ENCODE measurements around the gene CD14. TPM values are rescaled to one million over a fixed set of nuclear protein-coding genes. Genes with fewer than 3 reads are reported as not detected.

The CD14 gene
- total RNA-seq, 4 donors from 2014 or later = 7.6 to 58.1 (median 30.9) TPM

DNA sequence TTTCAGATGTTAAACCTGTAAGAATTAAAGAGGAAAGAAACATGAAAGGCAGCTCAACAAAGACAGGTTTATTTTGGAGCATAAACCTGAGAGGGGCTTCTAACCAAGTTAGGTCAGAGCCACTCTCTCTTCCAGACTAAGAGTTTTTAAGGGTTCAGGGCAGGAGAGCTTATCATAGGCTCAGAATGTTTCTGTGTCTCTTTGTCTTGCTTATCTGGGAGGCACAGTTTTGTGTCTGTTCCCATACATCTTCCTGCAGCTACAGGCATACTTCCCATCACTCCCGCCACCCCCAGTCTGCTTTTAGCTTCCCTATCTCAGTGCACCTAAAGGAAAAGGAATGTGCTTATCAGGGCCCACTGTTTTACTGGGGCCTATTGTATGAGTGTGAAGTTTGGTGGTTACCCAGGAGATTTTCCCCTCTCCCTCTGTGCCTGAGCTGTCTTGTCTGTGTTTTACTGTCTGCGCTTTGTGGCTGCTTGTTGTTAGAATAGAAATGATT, 21.9 kb downstream of the CD14 start:
- Histone ChIP-seq H3K4me1 (peaks cover 0 to 17% (median 6%) of the 10 kb centered on the region in 3 donors), H3K27ac (peak overlapping the region in 2 of 4 donors; percentile 31 to 66), H3K4me3 (no peak overlapping the region), H3K36me3 (no peaks in the 10 kb centered on the region), H3K9me3 (no peaks in the 10 kb centered on the region), H3K27me3 (no peaks in the 10 kb centered on the region)
- 63 to 93% methylated on average over 2 of the region's 2 CpGs for WGBS, 2 donors
- DNase-seq = no peak
- TF ChIP-seq, protein P1, sequence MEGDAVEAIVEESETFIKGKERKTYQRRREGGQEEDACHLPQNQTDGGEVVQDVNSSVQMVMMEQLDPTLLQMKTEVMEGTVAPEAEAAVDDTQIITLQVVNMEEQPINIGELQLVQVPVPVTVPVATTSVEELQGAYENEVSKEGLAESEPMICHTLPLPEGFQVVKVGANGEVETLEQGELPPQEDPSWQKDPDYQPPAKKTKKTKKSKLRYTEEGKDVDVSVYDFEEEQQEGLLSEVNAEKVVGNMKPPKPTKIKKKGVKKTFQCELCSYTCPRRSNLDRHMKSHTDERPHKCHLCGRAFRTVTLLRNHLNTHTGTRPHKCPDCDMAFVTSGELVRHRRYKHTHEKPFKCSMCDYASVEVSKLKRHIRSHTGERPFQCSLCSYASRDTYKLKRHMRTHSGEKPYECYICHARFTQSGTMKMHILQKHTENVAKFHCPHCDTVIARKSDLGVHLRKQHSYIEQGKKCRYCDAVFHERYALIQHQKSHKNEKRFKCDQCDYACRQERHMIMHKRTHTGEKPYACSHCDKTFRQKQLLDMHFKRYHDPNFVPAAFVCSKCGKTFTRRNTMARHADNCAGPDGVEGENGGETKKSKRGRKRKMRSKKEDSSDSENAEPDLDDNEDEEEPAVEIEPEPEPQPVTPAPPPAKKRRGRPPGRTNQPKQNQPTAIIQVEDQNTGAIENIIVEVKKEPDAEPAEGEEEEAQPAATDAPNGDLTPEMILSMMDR (IDR thresholded peaks at IDR 0.05) = no peak
- TF ChIP-seq POLR2A (IDR thresholded peaks at IDR 0.05) = no peak
- intact Hi-C loops (cut with DNase I) = no loop called here

- H3K36me3 ChIP-seq = no peaks in the 10 kb centered on the region
- no peak overlapping the region for H3K4me3 ChIP-seq
- DNase-seq = no peak
- peak overlapping the region in 3 of 4 donors; percentile 13 to 78 (median 54) for H3K27ac ChIP-seq
- no peak for TF ChIP-seq POLR2A (IDR thresholded peaks at IDR 0.05)
- TF ChIP-seq, protein P1 (IDR thresholded peaks at IDR 0.05) = no peak
- H3K9me3 ChIP-seq = no peaks in the 10 kb centered on the region
- H3K4me1 ChIP-seq = peaks cover 0 to 17% (median 6%) of the 10 kb centered on the region in 3 donors
- 27 to 42% methylated on average over 3 to 4 of the region's 4 CpGs for WGBS, 2 donors
- intact Hi-C loops (cut with DNase I) = no loop called here
- no peaks in the 10 kb centered on the region for H3K27me3 ChIP-seq
Measured at GRCh38 chr5:140609126-140609525, 23.8 kb downstream of the CD14 start.

DNA sequence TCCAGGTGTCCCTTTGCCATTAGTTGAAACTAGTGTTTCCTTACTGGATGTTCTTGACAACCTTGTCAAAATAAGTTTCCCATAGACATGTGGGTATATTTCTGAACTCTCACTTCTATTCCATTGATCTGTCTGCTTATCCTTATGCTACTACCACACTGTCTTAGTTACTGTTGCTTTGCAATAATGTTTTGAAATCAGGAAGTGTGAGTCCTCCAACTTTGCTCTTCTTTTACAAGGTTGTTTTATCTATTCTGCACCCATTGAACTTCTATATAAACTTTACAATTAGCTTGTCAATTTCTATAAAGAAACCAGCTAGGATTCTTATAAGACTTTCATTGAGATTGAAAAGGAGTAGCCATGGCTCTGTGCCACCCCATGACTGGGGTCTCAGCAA, 24.3 kb downstream of the CD14 start:
- Histone ChIP-seq H3K4me1 (peaks cover 0 to 17% (median 6%) of the 10 kb centered on the region in 3 donors), H3K27me3 (no peaks in the 10 kb centered on the region), H3K27ac (peak overlapping the region in 3 of 4 donors; percentile 11 to 78 (median 54)), H3K36me3 (no peaks in the 10 kb centered on the region), H3K4me3 (no peak overlapping the region), H3K9me3 (no peaks in the 10 kb centered on the region)
- intact Hi-C loops (cut with DNase I) = no loop called here
- DNase-seq = no peak
- no peak for TF ChIP-seq POLR2A (IDR thresholded peaks at IDR 0.05)
- TF ChIP-seq, protein P1 (IDR thresholded peaks at IDR 0.05) = no peak

DNA sequence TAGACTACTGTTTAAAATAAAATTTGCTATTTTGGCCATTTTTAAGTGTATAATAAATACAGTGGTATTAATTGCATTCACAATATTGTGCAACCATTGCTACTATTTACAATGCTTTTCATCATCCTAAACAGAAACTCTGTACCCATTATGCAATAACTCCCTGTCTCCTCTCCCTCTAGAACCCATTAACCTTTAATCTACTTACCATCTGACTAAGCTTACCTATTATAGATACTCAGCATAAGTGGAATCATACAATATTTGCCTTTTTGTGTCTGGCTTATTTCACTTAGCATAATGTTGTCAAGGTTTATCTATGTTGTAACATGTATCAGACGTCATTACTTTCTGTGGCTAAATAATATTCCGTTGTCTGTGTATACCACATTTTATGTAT, 25.9 kb downstream of the CD14 start:
- Histone ChIP-seq H3K4me1 (peaks cover 0 to 17% (median 6%) of the 10 kb centered on the region in 3 donors), H3K4me3 (no peak overlapping the region), H3K27ac (no peak overlapping the region), H3K9me3 (no peaks in the 10 kb centered on the region), H3K27me3 (no peaks in the 10 kb centered on the region), H3K36me3 (no peaks in the 10 kb centered on the region)
- DNase-seq = no peak
- TF ChIP-seq, protein P1 (IDR thresholded peaks at IDR 0.05) = no peak
- no peak for TF ChIP-seq POLR2A (IDR thresholded peaks at IDR 0.05)
- intact Hi-C loops (cut with DNase I) = no loop called here
- WGBS, 2 donors = 66 to 77% methylated on average over 2 of the region's 2 CpGs

GRCh38 chr5:140605879-140606278, 27.1 kb downstream of the CD14 start:
- Histone ChIP-seq H3K4me3 (no peak overlapping the region), H3K4me1 (peaks cover 0 to 17% (median 6%) of the 10 kb centered on the region in 3 donors), H3K27me3 (no peaks in the 10 kb centered on the region), H3K9me3 (no peaks in the 10 kb centered on the region), H3K36me3 (no peaks in the 10 kb centered on the region), H3K27ac (no peak overlapping the region)
- no peak for DNase-seq
- intact Hi-C loops (cut with DNase I) = no loop called here
- 70 to 88% methylated on average over 3 of the region's 3 CpGs for WGBS, 2 donors
- TF ChIP-seq, protein P1 (IDR thresholded peaks at IDR 0.05) = no peak
- no peak for TF ChIP-seq POLR2A (IDR thresholded peaks at IDR 0.05)

All from esophagus squamous epithelium (tissue), 5 donors.